OCI-LY7 (cell line): Measurements from ENCODE around the gene VAV1. TPM values are rescaled to one million over a fixed set of nuclear protein-coding genes. Genes with fewer than 3 reads are reported as not detected.

Source experiments
- BruUV-seq: library from RNA; stranded (reverse); fragments of 400-500 nt; replicated peaks from 2 replicates; lab custom pipeline; 2021; lab: Mats Ljungman, UMichigan
- CTCF ChIA-PET: fragments of 300-600 bp; sonication (Branson Sonifier 250); formaldehyde crosslinking; loops from one replicate; lab custom pipeline; 2022; ENCODE audit warnings: antibody characterized with exemption; ENCODE audit not compliant: unreplicated experiment; lab: Charles Lee
- POLR2A ChIA-PET: fragments of 300-600 bp; sonication (Branson Sonifier 250); formaldehyde crosslinking; loops from one replicate; lab custom pipeline; 2022; ENCODE audit warnings: antibody characterized with exemption; lab: Charles Lee
- DNase-seq: peaks from one replicate; pipeline ENCODE4 v3.0.0-alpha.2; 2015; ENCODE audit warnings: low spot score
- H2AFZ ChIP-seq: fragments of 200-600 bp; sonication (generic), shearing (Covaris generic); 2 replicates; pipeline ENCODE4 v1.6.1; 2014; ENCODE audit warnings: mild to moderate bottlenecking, antibody characterized with exemption, low read length, moderate library complexity
- H3K27ac ChIP-seq: fragments of 200-600 bp; sonication (generic); 2 replicates; pipeline ENCODE4 v1.5.1; 2014; ENCODE audit warnings: mixed run types, low read depth, mild to moderate bottlenecking, moderate library complexity, low read length, inconsistent platforms; ENCODE audit not compliant: poor library complexity, severe bottlenecking
- H3K36me3 ChIP-seq: fragments of 200-600 bp; sonication (generic); 2 replicates; pipeline ENCODE4 v1.6.1; 2014; ENCODE audit warnings: mild to moderate bottlenecking, antibody characterized with exemption, low read length, moderate library complexity, mixed read lengths; ENCODE audit not compliant: insufficient read depth
- H3K4me1 ChIP-seq: fragments of 200-600 bp; sonication (generic); 2 replicates; pipeline ENCODE4 v1.5.1; 2014; ENCODE audit warnings: mild to moderate bottlenecking, low read length; ENCODE audit not compliant: insufficient read depth, poor library complexity, severe bottlenecking
- H3K4me2 ChIP-seq: fragments of 200-600 bp; sonication (generic); 2 replicates; pipeline ENCODE4 v1.6.1; 2014; ENCODE audit warnings: mild to moderate bottlenecking, low read length
- H3K4me3 ChIP-seq: fragments of 200-600 bp; sonication (generic); 2 replicates; pipeline ENCODE4 v1.5.1; 2014; ENCODE audit warnings: mild to moderate bottlenecking, low read depth, low read length; ENCODE audit not compliant: poor library complexity, severe bottlenecking
- H3K79me2 ChIP-seq: fragments of 200-600 bp; sonication (generic); 2 replicates; pipeline ENCODE4 v1.6.1; 2016; ENCODE audit warnings: low read depth, mild to moderate bottlenecking, low read length, moderate library complexity, mixed read lengths; ENCODE audit not compliant: insufficient read depth
- H3K9me2 ChIP-seq: fragments of 200-600 bp; sonication (generic); 2 replicates; pipeline ENCODE4 v1.6.1; 2016; ENCODE audit warnings: mild to moderate bottlenecking, low read length, mixed read lengths; ENCODE audit not compliant: insufficient read depth
- H3K9me3 ChIP-seq: fragments of 200-600 bp; sonication (generic); 2 replicates; pipeline ENCODE4 v1.6.1; 2014; ENCODE audit warnings: mild to moderate bottlenecking, mixed run types, low read length, mixed read lengths
- H4K20me1 ChIP-seq: fragments of 200-600 bp; sonication (generic); 2 replicates; pipeline ENCODE4 v1.6.1; 2014; ENCODE audit warnings: mild to moderate bottlenecking, antibody characterized with exemption, low read length, moderate library complexity, mixed read lengths; ENCODE audit not compliant: insufficient read depth
- EZH2phosphoT487 ChIP-seq: fragments of 200-600 bp; sonication (generic); IDR thresholded peaks from 2 replicates; pipeline ENCODE4 v1.6.1; 2018; ENCODE audit warnings: low read depth, borderline replicate concordance, mild to moderate bottlenecking, mixed run types, antibody characterized with exemption, low read length, moderate library complexity, mixed read lengths
- intact Hi-C: fragments of 100-400 bp; cut with micrococcal nuclease; formaldehyde crosslinking; loops from one replicate; pipeline ENCODE4 v1.10.0; 2022; ENCODE audit not compliant: unreplicated experiment
- total RNA-seq, 2 experiments: library from RNA; depleted of rRNA in 1 of 2; stranded (reverse); fragments of >200 nt in 1 of 2; shearing (Covaris generic) in 1 of 2; gene quantifications; 2 replicates each; pipeline ENCODE4 v1.2.3, GENCODE V29; 2014 to 2022
- TF ChIP-seq, protein P1 (sequence below): fragments of 200-600 bp; sonication (generic); conservative IDR thresholded peaks from 2 replicates; pipeline ENCODE4 v1.5.1; 2014; ENCODE audit warnings: mild to moderate bottlenecking, antibody characterized with exemption, low read length, moderate library complexity, mixed read lengths

Gene VAV1
- total RNA-seq, 2 experiments from 2014 or later, result 90.7 to 107 TPM

DNA sequence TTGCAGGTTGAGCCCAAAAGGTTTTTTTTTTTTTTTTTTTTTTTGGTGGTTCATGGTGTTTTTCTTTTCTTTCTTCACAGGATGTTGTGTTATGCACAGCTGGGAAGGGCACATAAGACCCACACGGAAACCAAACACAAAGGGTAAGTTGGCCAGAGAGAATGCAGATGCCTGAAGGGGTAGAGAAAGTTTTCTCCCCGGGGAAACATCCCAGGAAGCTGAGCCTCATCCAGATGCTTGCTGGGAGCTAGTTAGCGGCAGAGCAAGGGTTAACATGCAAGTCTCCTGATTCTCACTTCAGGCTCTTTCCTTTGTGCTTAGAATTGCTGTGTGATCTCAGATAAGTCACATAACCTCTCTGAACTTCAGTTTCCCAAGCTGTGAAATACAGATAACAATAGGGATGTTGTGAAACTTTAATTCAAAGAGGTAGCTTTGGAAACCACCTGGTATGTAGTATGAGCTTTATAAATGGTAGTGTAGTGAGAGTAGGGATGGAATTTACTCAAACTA, 117.9 kb downstream of the VAV1 start:
- H4K20me1 ChIP-seq, result no peaks in the 10 kb centered on the region
- no peak overlapping the region for H2AFZ ChIP-seq
- no peaks in the 10 kb centered on the region for H3K36me3 ChIP-seq
- no peak overlapping the region for H3K27ac ChIP-seq
- peak; percentile 22 for DNase-seq
- TF ChIP-seq, protein P1, sequence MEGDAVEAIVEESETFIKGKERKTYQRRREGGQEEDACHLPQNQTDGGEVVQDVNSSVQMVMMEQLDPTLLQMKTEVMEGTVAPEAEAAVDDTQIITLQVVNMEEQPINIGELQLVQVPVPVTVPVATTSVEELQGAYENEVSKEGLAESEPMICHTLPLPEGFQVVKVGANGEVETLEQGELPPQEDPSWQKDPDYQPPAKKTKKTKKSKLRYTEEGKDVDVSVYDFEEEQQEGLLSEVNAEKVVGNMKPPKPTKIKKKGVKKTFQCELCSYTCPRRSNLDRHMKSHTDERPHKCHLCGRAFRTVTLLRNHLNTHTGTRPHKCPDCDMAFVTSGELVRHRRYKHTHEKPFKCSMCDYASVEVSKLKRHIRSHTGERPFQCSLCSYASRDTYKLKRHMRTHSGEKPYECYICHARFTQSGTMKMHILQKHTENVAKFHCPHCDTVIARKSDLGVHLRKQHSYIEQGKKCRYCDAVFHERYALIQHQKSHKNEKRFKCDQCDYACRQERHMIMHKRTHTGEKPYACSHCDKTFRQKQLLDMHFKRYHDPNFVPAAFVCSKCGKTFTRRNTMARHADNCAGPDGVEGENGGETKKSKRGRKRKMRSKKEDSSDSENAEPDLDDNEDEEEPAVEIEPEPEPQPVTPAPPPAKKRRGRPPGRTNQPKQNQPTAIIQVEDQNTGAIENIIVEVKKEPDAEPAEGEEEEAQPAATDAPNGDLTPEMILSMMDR, result no peak
- no peak for TF ChIP-seq EZH2phosphoT487
- H3K4me2 ChIP-seq, result no peak overlapping the region
- peaks cover 9% of the 10 kb centered on the region for H3K4me1 ChIP-seq
- CTCF ChIA-PET, result interaction anchor here (0.5 kb wide), 1 partner anchor 306 kb away, joined by 4 read pairs; no protein-coding TSS in a partner anchor
- no peaks in the 10 kb centered on the region for H3K79me2 ChIP-seq
- no peak overlapping the region for H3K4me3 ChIP-seq
- intact Hi-C loops, result no loop called here
- POLR2A ChIA-PET, result interaction anchor here (0.7 to 0.8 kb wide), 3 partner anchors 8 to 251 kb away, joined by 3 to 4 read pairs (median 4); no protein-coding TSS in a partner anchor
- no peaks in the 10 kb centered on the region for H3K9me2 ChIP-seq
- BruUV-seq, result no TSS peak
- no peaks in the 10 kb centered on the region for H3K9me3 ChIP-seq

DNA sequence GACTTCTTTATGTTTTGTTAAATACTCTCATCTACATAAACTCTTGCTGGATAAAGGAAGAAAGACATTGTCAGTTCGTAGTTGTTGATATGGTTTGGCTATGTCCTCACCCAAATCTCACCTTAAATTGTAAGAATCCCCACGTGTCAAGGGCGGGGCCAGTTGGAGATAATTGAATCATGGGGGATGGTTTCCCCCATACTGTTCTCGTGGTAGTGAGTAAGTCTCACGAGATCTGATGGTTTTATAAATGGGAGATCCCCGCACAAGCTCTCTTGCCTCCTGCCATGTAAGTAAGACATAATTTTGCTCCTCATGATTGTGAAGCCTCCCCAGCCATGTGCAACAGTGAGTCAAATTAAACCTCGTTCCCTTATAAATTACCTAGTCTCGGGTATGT, 118.4 kb downstream of the VAV1 start:
- Histone ChIP-seq H3K9me2 (no peaks in the 10 kb centered on the region), H3K4me3 (no peak overlapping the region), H3K27ac (no peak overlapping the region), H3K79me2 (no peaks in the 10 kb centered on the region), H4K20me1 (no peaks in the 10 kb centered on the region), H3K4me2 (no peak overlapping the region), H2AFZ (no peak overlapping the region), H3K36me3 (no peaks in the 10 kb centered on the region), H3K9me3 (no peaks in the 10 kb centered on the region), H3K4me1 (peaks cover 9% of the 10 kb centered on the region)
- DNase-seq, result no peak
- TF ChIP-seq EZH2phosphoT487, result no peak
- TF ChIP-seq, protein P1, result no peak
- CTCF ChIA-PET, result interaction anchor here (0.5 kb wide), 1 partner anchor 305 kb away, joined by 4 read pairs; no protein-coding TSS in a partner anchor
- BruUV-seq, result no TSS peak
- POLR2A ChIA-PET, result interaction anchor here (0.8 kb wide), 2 partner anchors 9 to 16 kb away, joined by 3 to 4 read pairs; no protein-coding TSS in a partner anchor
- intact Hi-C loops, result no loop called here

DNA sequence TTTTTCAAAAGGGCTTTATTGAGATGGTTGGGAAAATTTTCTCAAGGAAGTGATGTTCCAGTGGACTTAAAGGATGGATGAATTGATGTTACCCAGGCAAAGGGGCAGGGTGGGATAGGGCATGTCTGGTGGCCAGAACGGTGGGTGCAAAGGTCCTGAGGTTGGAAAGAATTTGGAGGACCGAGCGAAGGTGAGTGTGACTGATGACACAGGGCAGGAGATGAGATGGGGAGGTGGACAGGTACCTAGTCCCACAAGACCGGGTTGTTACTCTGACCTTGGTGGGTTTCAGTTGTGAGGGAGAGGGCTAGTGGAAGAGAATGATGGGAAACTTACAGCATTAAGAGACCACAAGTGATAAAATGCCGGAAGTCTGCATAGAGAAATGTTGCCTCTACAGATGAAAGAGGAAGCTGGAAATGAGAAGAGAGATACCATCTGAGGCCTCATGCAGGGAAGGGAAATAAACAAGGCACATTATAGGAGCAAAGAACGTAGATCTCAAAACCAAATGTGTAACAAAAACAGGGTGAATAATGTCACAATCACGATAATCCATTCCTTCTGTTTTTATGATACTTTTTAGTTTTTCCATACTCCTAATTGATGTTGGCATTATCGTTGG, 119.4 kb downstream of the VAV1 start:
- peaks cover 9% of the 10 kb centered on the region for H3K4me1 ChIP-seq
- intact Hi-C loops, result no loop called here
- TF ChIP-seq EZH2phosphoT487, result no peak
- TF ChIP-seq, protein P1, result no peak
- ChIA-PET CTCF (no interaction called here), POLR2A (no interaction called here)
- H3K36me3 ChIP-seq, result no peaks in the 10 kb centered on the region
- no peaks in the 10 kb centered on the region for H3K79me2 ChIP-seq
- H3K9me2 ChIP-seq, result no peaks in the 10 kb centered on the region
- peak; percentile 37 for DNase-seq
- H3K9me3 ChIP-seq, result no peaks in the 10 kb centered on the region
- H3K27ac ChIP-seq, result no peak overlapping the region
- no TSS peak for BruUV-seq
- H3K4me3 ChIP-seq, result no peak overlapping the region
- no peaks in the 10 kb centered on the region for H4K20me1 ChIP-seq
- no peak overlapping the region for H3K4me2 ChIP-seq
- H2AFZ ChIP-seq, result peak overlapping the region; percentile 70
